ENCODE results near the gene LINGO1.

Gene LINGO1

GRCh38 chr15:77670558-77671361, 38.0 kb upstream of the LINGO1 start:
- no peaks in the 10 kb centered on the region for H3K27me3 ChIP-seq (replicated peaks; ENCODE audit: control insufficient read depth, insufficient read depth, low read length, poor library complexity, severe bottlenecking)
- no peak overlapping the region for H3K4me3 ChIP-seq (ENCODE audit: insufficient read depth, low read depth, low read length, poor library complexity, severe bottlenecking)
- DNase-seq = no peak
- H3K36me3 ChIP-seq (ENCODE audit: control insufficient read depth, insufficient read depth, low read length) = no peaks in the 10 kb centered on the region
- H3K4me1 ChIP-seq (ENCODE audit: control insufficient read depth, insufficient read depth, low read length, poor library complexity, severe bottlenecking) = no peaks in the 10 kb centered on the region
- no peak overlapping the region for H3K27ac ChIP-seq (ENCODE audit: insufficient read depth, low read length, poor library complexity, severe bottlenecking)
- no peaks in the 10 kb centered on the region for H3K9me3 ChIP-seq (ENCODE audit: control insufficient read depth, low read length)

- Histone ChIP-seq H3K36me3 (ENCODE audit: control insufficient read depth, insufficient read depth, low read length) (no peaks in the 10 kb centered on the region), H3K9me3 (ENCODE audit: control insufficient read depth, low read length) (no peaks in the 10 kb centered on the region), H3K27me3 (replicated peaks; ENCODE audit: control insufficient read depth, insufficient read depth, low read length, poor library complexity, severe bottlenecking) (no peaks in the 10 kb centered on the region), H3K4me3 (ENCODE audit: insufficient read depth, low read depth, low read length, poor library complexity, severe bottlenecking) (no peak overlapping the region), H3K27ac (ENCODE audit: insufficient read depth, low read length, poor library complexity, severe bottlenecking) (no peak overlapping the region), H3K4me1 (ENCODE audit: control insufficient read depth, insufficient read depth, low read length, poor library complexity, severe bottlenecking) (no peaks in the 10 kb centered on the region)
- no peak for DNase-seq
Observed at GRCh38 chr15:77669896-77670295, 37.2 kb upstream of the LINGO1 start.

GRCh38 chr15:77667338-77668234, 34.9 kb upstream of the LINGO1 start:
- Histone ChIP-seq H3K27ac (ENCODE audit: insufficient read depth, low read length, poor library complexity, severe bottlenecking) (no peak overlapping the region), H3K4me3 (ENCODE audit: insufficient read depth, low read depth, low read length, poor library complexity, severe bottlenecking) (no peak overlapping the region), H3K4me1 (ENCODE audit: control insufficient read depth, insufficient read depth, low read length, poor library complexity, severe bottlenecking) (no peaks in the 10 kb centered on the region), H3K27me3 (replicated peaks; ENCODE audit: control insufficient read depth, insufficient read depth, low read length, poor library complexity, severe bottlenecking) (no peaks in the 10 kb centered on the region), H3K9me3 (ENCODE audit: control insufficient read depth, low read length) (no peaks in the 10 kb centered on the region), H3K36me3 (ENCODE audit: control insufficient read depth, insufficient read depth, low read length) (no peaks in the 10 kb centered on the region)
- DNase-seq = no peak

DNA sequence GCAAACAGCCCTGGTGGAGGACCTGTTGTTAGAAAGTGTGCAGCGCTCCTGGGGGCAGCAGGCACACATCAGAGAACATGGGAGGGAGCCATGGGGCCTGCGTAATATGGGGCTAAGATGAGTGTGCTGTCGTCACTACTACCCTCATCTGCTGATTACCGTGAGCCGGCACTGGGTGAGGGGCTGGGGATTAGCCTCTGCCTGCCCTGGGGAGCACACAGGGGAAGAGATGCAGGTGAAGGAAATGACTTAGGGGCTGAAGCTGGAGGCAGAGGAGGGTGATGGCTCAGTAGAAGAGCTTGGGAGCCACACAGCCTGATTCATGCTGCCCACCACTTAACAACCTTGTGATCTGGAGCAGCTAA, 33.6 kb upstream of the LINGO1 start:
- no peak for DNase-seq

GRCh38 chr15:77665530-77666295, 33.0 kb upstream of the LINGO1 start:
- no peaks in the 10 kb centered on the region for H3K9me3 ChIP-seq (ENCODE audit: control insufficient read depth, low read length)
- H3K4me3 ChIP-seq (ENCODE audit: insufficient read depth, low read depth, low read length, poor library complexity, severe bottlenecking) = no peak overlapping the region
- DNase-seq = no peak
- H3K27me3 ChIP-seq (replicated peaks; ENCODE audit: control insufficient read depth, insufficient read depth, low read length, poor library complexity, severe bottlenecking) = no peaks in the 10 kb centered on the region
- no peaks in the 10 kb centered on the region for H3K4me1 ChIP-seq (ENCODE audit: control insufficient read depth, insufficient read depth, low read length, poor library complexity, severe bottlenecking)
- no peaks in the 10 kb centered on the region for H3K36me3 ChIP-seq (ENCODE audit: control insufficient read depth, insufficient read depth, low read length)
- no peak overlapping the region for H3K27ac ChIP-seq (ENCODE audit: insufficient read depth, low read length, poor library complexity, severe bottlenecking)

More for the DNA sequence above, 33.6 kb upstream of the LINGO1 start:
- H3K27ac ChIP-seq (ENCODE audit: insufficient read depth, low read length, poor library complexity, severe bottlenecking) = no peak overlapping the region
- H3K36me3 ChIP-seq (ENCODE audit: control insufficient read depth, insufficient read depth, low read length) = no peaks in the 10 kb centered on the region
- H3K9me3 ChIP-seq (ENCODE audit: control insufficient read depth, low read length) = no peaks in the 10 kb centered on the region
- no peak overlapping the region for H3K4me3 ChIP-seq (ENCODE audit: insufficient read depth, low read depth, low read length, poor library complexity, severe bottlenecking)
- no peaks in the 10 kb centered on the region for H3K27me3 ChIP-seq (replicated peaks; ENCODE audit: control insufficient read depth, insufficient read depth, low read length, poor library complexity, severe bottlenecking)
- H3K4me1 ChIP-seq (ENCODE audit: control insufficient read depth, insufficient read depth, low read length, poor library complexity, severe bottlenecking) = no peaks in the 10 kb centered on the region

DNA sequence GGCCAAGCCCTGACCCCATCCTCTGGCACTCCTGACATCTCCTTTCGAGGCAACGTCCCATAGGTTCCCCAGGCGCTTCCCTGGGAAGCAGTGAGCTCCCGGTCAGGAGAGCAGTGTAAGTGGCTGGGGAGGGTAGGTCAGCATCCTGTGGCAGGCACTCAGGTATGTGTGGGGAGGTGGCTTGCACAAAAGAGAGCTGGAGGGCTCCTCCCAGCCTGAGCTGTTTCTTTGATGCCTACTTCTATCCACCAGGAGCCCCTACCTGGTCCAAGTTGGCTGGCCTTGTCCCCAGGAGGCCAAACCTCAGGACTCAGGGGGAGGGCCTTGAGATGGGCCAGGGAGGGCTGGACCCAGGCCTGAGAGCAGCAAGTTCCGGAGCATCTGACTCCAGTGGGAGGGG, 31.7 kb upstream of the LINGO1 start:
- no peak for DNase-seq
- H3K4me3 ChIP-seq (ENCODE audit: insufficient read depth, low read depth, low read length, poor library complexity, severe bottlenecking) = no peak overlapping the region
- no peak overlapping the region for H3K27ac ChIP-seq (ENCODE audit: insufficient read depth, low read length, poor library complexity, severe bottlenecking)
- no peaks in the 10 kb centered on the region for H3K9me3 ChIP-seq (ENCODE audit: control insufficient read depth, low read length)
- H3K27me3 ChIP-seq (replicated peaks; ENCODE audit: control insufficient read depth, insufficient read depth, low read length, poor library complexity, severe bottlenecking) = no peaks in the 10 kb centered on the region
- H3K36me3 ChIP-seq (ENCODE audit: control insufficient read depth, insufficient read depth, low read length) = no peaks in the 10 kb centered on the region
- H3K4me1 ChIP-seq (ENCODE audit: control insufficient read depth, insufficient read depth, low read length, poor library complexity, severe bottlenecking) = no peaks in the 10 kb centered on the region

DNA sequence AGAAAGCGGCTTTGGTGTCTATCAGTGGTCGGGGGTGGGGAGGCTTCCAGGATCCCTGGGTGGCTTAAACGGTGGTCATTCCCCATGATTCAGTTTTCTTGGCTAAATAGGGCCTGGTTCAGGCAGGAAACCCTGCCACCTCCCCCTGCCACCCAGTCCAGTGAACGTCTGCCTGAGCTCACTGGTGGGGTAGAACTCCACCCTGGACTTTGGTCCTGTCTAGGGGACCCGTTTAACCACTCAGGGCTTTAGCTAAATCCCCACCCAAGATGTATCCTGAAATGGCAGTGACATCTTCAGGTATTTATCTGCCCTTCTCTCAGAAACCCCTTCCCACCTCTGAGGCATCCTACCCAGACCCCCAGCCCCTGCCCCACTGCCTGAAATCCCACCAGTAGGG, 30.5 kb upstream of the LINGO1 start:
- Histone ChIP-seq H3K9me3 (ENCODE audit: control insufficient read depth, low read length) (no peaks in the 10 kb centered on the region), H3K4me3 (ENCODE audit: insufficient read depth, low read depth, low read length, poor library complexity, severe bottlenecking) (no peak overlapping the region), H3K4me1 (ENCODE audit: control insufficient read depth, insufficient read depth, low read length, poor library complexity, severe bottlenecking) (no peaks in the 10 kb centered on the region), H3K27me3 (replicated peaks; ENCODE audit: control insufficient read depth, insufficient read depth, low read length, poor library complexity, severe bottlenecking) (no peaks in the 10 kb centered on the region), H3K27ac (ENCODE audit: insufficient read depth, low read length, poor library complexity, severe bottlenecking) (no peak overlapping the region), H3K36me3 (ENCODE audit: control insufficient read depth, insufficient read depth, low read length) (no peaks in the 10 kb centered on the region)
- DNase-seq = no peak

GRCh38 chr15:77659350-77660321, 26.9 kb upstream of the LINGO1 start:
- H3K27me3 ChIP-seq (replicated peaks; ENCODE audit: control insufficient read depth, insufficient read depth, low read length, poor library complexity, severe bottlenecking) = no peaks in the 10 kb centered on the region
- no peak for DNase-seq
- no peak overlapping the region for H3K27ac ChIP-seq (ENCODE audit: insufficient read depth, low read length, poor library complexity, severe bottlenecking)
- H3K4me3 ChIP-seq (ENCODE audit: insufficient read depth, low read depth, low read length, poor library complexity, severe bottlenecking) = no peak overlapping the region
- no peaks in the 10 kb centered on the region for H3K36me3 ChIP-seq (ENCODE audit: control insufficient read depth, insufficient read depth, low read length)
- no peaks in the 10 kb centered on the region for H3K9me3 ChIP-seq (ENCODE audit: control insufficient read depth, low read length)
- no peaks in the 10 kb centered on the region for H3K4me1 ChIP-seq (ENCODE audit: control insufficient read depth, insufficient read depth, low read length, poor library complexity, severe bottlenecking)

- DNase-seq = no peak
- no peaks in the 10 kb centered on the region for H3K4me1 ChIP-seq (ENCODE audit: control insufficient read depth, insufficient read depth, low read length, poor library complexity, severe bottlenecking)
- H3K36me3 ChIP-seq (ENCODE audit: control insufficient read depth, insufficient read depth, low read length) = no peaks in the 10 kb centered on the region
- H3K4me3 ChIP-seq (ENCODE audit: insufficient read depth, low read depth, low read length, poor library complexity, severe bottlenecking) = no peak overlapping the region
- H3K27ac ChIP-seq (ENCODE audit: insufficient read depth, low read length, poor library complexity, severe bottlenecking) = no peak overlapping the region
- no peaks in the 10 kb centered on the region for H3K27me3 ChIP-seq (replicated peaks; ENCODE audit: control insufficient read depth, insufficient read depth, low read length, poor library complexity, severe bottlenecking)
- no peaks in the 10 kb centered on the region for H3K9me3 ChIP-seq (ENCODE audit: control insufficient read depth, low read length)
Observed at GRCh38 chr15:77658304-77658703, 25.6 kb upstream of the LINGO1 start.

All from effector memory CD4-positive, alpha-beta T cell (primary cell).